GM21717 (cell line): ENCODE results near the gene RABEP1.
A peak's percentile ranks its signal among the peaks of the same experiment; 100 is the strongest.
"Not testable (repeated sequence)": the region's sequence is repeated elsewhere in the genome, so short reads cannot be mapped to it uniquely, and the experiment has no call there.

ENCODE experiments used
- ATAC-seq: cut with Tn5 transposase; IDR thresholded peaks from one replicate; pipeline ENCODE4 v1.9.1; 2021; ENCODE audit warnings: mild to moderate bottlenecking, moderate library complexity; ENCODE audit not compliant: unreplicated experiment

The RABEP1 gene

GRCh38 chr17:5281814-5282641, at the start of gene RABEP1:
TSS of gene RABEP1 (plus strand) at chr17:5282284. CDS start at chr17:5282487, 203 bp downstream.
- ATAC-seq = peak; percentile 43

GRCh38 chr17:5233492-5233891, 48.6 kb upstream of the RABEP1 start:
- ATAC-seq = not testable (repeated sequence)

GRCh38 chr17:5234645-5235576, 47.2 kb upstream of the RABEP1 start, which contains the start of gene SCIMP:
TSS of gene SCIMP (minus strand) at chr17:5234860. CDS start at chr17:5234755, 105 bp downstream.
- peak; percentile 50 for ATAC-seq

GRCh38 chr17:5236938-5237540, 45.0 kb upstream of the RABEP1 start:
- ATAC-seq = no peak

GRCh38 chr17:5237541-5238016, 44.5 kb upstream of the RABEP1 start:
- no peak for ATAC-seq

- ATAC-seq = no peak
These were observed 43.8 kb upstream of the RABEP1 start for GRCh38 chr17:5238333-5238732.

- ATAC-seq = not testable (repeated sequence)
These were observed 42.3 kb upstream of the RABEP1 start for GRCh38 chr17:5239769-5240168.

- no peak for ATAC-seq
These were observed 40.0 kb upstream of the RABEP1 start for GRCh38 chr17:5241861-5242671.

- no peak for ATAC-seq
These were observed 34.5 kb upstream of the RABEP1 start for GRCh38 chr17:5247621-5248020.

- ATAC-seq = no peak
These were observed 33.1 kb upstream of the RABEP1 start for GRCh38 chr17:5248821-5249479.

- ATAC-seq = no peak
These were observed 32.5 kb upstream of the RABEP1 start for GRCh38 chr17:5249615-5250014.

- ATAC-seq = no peak
These were observed 27.7 kb upstream of the RABEP1 start for GRCh38 chr17:5254414-5254813.

- no peak for ATAC-seq
These were observed 27.1 kb upstream of the RABEP1 start for GRCh38 chr17:5254903-5255521.

- no peak for ATAC-seq
These were observed 25.0 kb upstream of the RABEP1 start for GRCh38 chr17:5257124-5257523.

- no peak for ATAC-seq
These were observed 21.5 kb upstream of the RABEP1 start for GRCh38 chr17:5260542-5260941.

GRCh38 chr17:5262416-5262991, 19.6 kb upstream of the RABEP1 start:
- no peak for ATAC-seq

GRCh38 chr17:5263441-5263840, 18.6 kb upstream of the RABEP1 start:
- no peak for ATAC-seq

GRCh38 chr17:5264893-5265292, 17.2 kb upstream of the RABEP1 start:
- no peak for ATAC-seq
